NCI-H2081 treated with DMSO at 0.1 percent for 48 hours (cell line): ENCODE data around the gene KIF11.
"Not testable (repeated sequence)": the region's sequence is repeated elsewhere in the genome, so short reads cannot be mapped to it uniquely, and the experiment has no call there.

Source experiments
- DNase-seq: peaks from one replicate; lab custom pipeline; 2025; lab: John Stamatoyannopoulos, UW

KIF11 gene

GRCh38 chr10:92590623-92591549 lies 2.0 kb upstream of the KIF11 start:
- no peak for DNase-seq

DNA sequence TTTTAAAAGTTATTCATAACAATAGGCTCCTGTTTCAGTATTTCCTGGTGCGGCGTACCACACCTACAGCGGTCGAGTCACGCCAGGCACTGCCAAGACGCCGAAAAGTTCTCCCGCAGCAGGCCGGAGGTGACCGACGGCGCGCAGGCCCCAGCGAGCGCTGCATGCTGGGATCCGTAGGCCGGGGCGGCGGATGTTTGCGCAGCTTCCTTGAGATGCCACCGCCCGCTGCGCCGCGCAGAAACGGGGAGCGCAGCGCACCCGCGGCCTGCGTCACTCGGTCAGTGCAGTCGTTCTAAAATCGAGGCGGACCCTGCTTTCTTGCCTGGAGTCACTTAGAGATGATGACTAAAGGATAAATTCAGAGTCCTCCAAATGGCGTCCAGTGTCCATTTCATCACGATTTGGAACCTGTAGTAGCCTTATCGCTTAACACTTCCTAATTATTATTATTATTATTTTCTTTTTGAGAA lies 1.3 kb upstream of the KIF11 start:
- DNase-seq, result peak; percentile 32

- no peak for DNase-seq
Measured at GRCh38 chr10:92593619-92594588, 974 bp downstream of the KIF11 start.

GRCh38 chr10:92595505-92595904 lies 2.6 kb downstream of the KIF11 start:
- DNase-seq, result no peak

- no peak for DNase-seq
Measured at GRCh38 chr10:92598321-92598720, 5.4 kb downstream of the KIF11 start.

- no peak for DNase-seq
Measured at GRCh38 chr10:92604841-92605240, 11.9 kb downstream of the KIF11 start.

GRCh38 chr10:92615515-92615914 lies 22.6 kb downstream of the KIF11 start:
- no peak for DNase-seq

DNA sequence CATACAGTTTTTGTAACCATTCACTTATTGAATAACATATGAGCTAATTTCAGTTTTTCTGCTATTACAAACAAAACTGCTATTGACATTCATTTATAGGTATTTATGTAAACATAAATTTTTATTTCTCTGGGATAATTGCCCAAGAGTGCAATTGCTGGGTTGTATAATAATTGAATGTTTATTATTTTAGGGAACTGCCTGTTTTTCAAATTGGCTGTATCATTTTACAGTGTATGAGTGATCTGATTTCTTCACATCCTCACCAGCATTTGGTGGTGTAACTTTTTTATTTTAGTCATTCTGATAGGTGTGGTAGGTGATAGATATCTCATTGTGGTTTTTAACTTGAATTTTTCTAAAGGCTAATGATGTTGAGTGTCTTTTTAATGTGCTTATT lies 26.4 kb downstream of the KIF11 start:
- DNase-seq, result no peak

DNA sequence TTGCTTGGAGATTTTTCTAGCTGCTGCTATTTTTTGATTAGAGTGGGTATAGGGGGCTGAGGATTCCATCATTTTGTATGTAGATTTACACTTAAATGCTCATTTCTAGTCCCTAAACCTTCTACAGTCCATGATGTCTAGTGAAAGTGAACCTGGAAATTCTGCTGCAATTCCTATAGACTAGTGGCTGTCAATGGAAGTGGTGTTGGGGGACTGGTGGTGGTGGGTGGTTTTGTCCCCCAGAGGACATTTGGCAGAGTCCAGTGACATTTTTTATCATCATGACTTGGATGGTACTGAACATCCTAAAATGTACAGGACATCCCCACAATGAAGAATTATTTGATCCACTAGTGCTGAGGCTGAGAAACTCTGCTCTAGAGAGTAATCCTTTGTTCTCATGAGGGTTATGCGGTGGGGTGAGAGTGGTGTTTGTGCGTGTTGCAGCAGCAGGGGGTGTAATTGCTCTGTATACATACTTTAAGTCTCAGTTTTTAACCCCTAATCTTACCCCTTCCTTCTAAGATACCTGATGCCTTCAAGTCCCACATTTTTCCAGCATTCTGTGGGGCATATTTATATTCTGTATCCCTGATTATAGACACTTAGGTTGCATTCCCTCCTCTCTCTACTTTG lies 35.0 kb downstream of the KIF11 start:
- no peak for DNase-seq

GRCh38 chr10:92629945-92630344 lies 37.0 kb downstream of the KIF11 start:
- no peak for DNase-seq

DNA sequence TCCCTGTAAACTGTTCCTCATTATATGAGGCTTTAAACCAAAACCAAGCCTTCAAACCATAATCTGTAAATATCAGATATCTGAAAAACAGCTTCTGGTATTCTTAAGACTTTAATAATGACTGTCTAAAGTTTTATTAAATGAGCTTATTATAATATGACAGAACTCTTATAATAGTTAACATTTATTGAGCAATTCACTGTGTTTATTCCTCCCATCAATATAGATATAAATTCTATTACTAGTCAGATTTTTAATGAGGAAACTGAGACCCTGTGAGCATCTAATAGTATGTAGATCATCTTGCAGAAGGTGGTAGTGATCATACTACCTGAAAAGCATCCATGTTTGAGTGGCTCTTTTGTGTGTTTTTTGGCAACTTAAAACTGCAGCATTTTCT lies 45.1 kb downstream of the KIF11 start:
- no peak for DNase-seq

- no peak for DNase-seq
Measured at GRCh38 chr10:92640107-92640506, 47.2 kb downstream of the KIF11 start.

DNA sequence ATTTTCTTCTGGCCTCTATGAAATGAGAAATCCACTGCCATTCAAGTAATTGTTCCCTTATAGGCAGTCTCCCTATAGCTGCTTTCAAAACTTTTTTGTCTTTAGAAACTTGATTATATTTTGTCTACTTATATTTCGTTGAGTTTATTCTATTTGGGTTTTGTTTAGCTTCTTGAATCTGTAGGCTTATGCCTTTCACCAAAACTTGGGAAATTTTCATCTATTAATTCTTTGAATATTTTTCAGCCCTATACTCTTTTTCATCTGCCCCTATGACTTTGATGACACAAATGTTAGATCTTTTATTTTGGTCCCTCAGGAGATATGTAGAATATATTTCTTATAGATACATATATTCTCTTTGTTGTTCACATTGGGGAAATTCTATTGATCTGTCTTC lies 48.6 kb downstream of the KIF11 start:
- DNase-seq, result no peak

DNA sequence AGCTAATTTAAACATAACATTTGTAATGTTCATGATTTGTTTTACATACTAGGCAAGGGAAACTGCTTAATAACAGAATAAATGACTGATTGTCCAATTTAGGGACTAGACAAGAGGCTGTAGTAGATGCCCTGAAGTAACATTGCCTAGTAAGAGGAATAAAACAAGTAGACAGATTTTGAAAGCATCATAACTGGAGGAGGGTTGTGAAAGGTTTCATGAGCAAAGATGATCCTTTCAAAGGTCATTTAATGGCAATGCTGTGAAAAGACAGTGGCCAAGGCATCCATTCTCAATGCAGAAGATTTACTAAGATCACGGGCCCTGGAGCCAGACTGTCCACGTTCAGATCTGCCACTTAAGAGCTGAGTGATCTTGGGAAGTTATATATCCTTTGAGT lies 52.0 kb downstream of the KIF11 start:
- DNase-seq, result no peak

DNA sequence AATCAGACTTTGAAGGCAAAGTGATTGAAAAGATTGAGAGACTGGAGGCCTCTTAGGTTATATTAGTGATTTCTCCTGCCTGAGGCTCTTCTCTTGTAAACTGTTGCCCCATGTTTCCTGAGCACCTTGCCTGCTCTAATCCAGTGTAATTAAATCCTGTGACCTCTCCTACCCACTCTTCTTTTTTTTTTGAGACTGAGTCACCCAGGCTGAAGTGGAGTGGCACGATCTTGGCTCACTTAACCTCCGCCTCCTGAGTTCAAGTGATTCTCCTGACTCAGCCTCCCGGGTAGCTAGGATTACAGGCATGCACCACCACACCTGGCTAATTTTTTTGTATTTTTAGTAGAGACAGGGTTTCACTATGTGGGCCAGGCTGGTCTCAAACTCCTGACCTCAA lies 57.9 kb downstream of the KIF11 start:
- not testable (repeated sequence) for DNase-seq

DNA sequence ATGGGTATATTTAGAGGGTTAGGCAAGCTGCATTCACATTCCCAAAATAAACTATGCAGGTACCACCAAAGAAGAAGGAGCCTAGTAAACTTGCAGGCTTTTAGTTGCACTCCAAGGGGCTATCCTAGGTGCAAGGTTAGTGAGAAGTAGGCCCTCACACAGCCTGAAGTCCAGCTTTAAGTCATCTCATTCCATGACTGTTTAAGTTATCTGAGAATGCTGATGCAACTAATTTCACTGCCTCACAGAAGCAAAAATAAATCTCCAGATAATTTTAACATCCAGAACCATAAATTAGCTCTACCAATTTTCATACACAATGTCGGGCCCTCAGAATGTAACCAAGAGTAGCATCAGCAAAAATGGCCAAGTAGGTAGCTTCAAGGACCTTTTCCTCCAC lies 62.5 kb downstream of the KIF11 start:
- no peak for DNase-seq

GRCh38 chr10:92656266-92656961 lies 63.5 kb downstream of the KIF11 start:
- no peak for DNase-seq

- DNase-seq, result no peak
Measured at GRCh38 chr10:92657024-92657423, 64.1 kb downstream of the KIF11 start.

DNA sequence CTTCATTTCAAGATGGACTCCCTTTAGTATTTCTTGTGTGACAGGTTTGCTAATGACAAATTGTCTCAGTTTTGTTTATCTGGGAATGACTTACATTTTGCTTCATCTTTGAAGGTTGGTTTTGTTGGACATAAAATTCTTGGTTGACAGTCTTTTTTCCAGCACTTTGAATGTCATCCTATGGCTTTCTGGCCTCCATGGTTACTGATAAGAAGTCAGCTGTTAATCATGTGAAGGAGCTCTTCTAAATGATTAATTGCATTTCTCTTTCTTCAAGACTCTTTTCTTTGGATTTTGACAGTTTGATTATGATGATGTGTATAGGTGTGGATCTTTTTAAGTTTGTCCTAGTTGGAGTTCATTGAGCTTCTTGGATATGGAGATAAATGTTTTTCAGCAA lies 69.9 kb downstream of the KIF11 start:
- DNase-seq, result no peak

- no peak for DNase-seq
Measured at GRCh38 chr10:92664322-92664721, 71.4 kb downstream of the KIF11 start.

GRCh38 chr10:92667078-92667477 lies 74.1 kb downstream of the KIF11 start:
- no peak for DNase-seq

GRCh38 chr10:92677708-92678107 lies 84.8 kb downstream of the KIF11 start:
- no peak for DNase-seq
